Dedifferentiated amniotic fluid mesenchymal stem cell (primary cell): Measurements from ENCODE around the gene COL24A1.
"Not testable (repeated sequence)": the region's sequence is repeated elsewhere in the genome, so short reads cannot be mapped to it uniquely, and the experiment has no call there.

Source experiments
- DNase-seq: peaks from one replicate; pipeline ENCODE4 v3.0.0-alpha.2; 2016; ENCODE audit errors: extremely low spot score

The COL24A1 gene

DNA sequence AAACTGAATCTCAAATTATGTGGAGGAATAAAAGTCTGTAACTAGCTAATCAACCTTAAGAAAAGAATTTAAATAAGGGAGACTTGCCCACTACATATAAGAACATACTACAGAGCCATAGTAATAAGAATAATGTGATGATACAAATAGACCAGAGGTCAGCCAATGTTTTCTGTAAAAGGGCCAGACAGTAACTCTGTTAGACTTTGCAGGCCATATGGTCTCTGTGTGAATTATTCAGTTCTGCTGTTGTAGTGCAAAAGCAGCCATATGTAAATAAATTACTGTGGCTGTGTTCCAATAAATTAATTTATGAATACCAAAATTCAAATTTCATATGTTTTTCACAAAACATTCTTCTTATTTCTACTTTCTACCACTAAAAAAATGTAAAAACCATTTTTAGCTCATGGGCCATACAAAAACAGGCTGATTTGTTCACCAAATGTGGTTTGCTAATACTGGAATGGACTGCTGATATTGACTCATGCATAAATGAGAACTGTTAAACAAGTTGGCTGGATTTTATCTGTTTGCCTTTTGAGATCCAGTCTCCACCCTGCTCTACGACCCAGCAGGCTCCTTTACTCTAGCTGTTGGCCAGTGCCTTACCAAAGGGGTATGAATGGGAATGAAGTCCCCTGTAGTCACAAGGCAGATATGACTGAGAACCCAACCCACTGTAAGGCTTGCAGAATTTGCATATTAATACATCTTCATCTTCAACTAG is 350.2 kb downstream of the COL24A1 start:
- no peak for DNase-seq

- DNase-seq: no peak
Observed at GRCh38 chr1:85801520-85801919, 355.1 kb downstream of the COL24A1 start.

DNA sequence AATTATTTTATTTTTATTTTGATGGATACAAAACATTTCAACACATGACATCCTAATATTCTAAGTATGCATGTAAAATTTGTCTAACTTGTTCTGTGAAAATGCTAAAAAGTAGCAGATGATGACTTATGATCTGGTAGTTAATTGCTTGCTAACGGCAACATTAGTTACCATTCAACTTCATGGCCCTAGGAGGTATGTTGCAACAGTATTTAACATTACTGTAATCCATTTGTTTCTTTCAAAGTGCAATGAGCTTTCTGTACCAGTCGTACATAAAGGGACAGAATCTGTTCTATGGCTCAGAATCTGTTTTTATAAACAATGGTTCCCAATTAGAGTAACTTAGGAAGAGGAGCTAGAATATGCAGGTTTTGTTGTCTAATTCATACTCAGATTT is 356.8 kb downstream of the COL24A1 start:
- no peak for DNase-seq

DNA sequence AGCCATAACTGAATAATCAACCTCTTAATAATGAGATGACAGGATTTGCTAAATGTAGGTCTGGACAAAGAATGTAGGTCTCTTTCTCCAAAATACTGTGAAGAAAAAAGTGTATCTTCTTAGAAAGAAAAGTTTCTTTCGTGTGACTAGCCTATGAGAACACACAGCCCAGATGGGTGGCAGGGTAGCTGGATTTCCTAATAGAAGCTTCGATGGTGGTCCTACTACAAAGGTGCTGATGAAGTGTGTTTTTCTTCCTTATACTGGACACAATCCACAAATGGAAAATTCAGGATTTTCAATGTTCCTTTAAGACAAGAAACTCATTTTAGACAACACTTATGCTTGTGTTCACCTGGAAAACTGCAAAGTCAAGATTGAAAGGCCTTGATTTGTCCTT is 358.2 kb downstream of the COL24A1 start:
- no peak for DNase-seq

GRCh38 chr1:85777021-85777420 is 379.6 kb downstream of the COL24A1 start:
- DNase-seq: not testable (repeated sequence)

DNA sequence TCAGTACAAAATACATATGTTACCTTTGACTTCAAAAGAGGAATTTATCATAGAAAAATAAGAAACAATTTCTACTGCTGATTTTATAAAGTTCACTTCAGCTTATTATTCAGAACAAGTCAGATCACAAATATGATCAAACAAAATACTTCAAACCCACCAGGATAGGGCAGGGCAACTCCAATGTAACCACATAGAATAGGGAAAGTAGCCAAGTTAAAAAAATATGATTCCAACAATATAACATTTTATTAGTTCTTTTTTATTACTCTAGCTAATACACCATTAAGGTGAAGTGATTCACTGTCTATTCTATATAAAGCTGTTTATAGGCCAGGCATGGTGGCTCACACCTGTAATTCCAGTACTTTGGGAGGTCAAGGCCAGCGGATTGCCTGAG is 393.8 kb downstream of the COL24A1 start:
- DNase-seq: no peak

DNA sequence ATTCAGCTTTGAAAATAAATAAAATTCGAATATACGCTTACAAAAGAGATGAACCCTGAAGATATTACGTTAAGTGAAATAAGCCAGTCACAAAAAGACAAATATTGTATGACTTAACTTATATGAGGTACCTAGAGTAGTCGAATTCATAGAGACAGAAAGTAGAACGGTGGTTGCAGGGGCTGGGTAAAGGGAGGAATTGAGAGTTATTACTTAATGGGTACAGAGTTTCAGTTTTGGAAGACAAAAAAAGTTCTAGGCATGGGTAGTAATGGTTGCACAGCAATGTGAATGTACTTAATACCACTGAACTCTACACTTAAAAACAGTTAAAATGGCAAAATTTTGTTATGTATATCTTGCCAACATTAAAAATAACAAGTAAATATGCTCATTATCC is 399.7 kb downstream of the COL24A1 start:
- DNase-seq: no peak

DNA sequence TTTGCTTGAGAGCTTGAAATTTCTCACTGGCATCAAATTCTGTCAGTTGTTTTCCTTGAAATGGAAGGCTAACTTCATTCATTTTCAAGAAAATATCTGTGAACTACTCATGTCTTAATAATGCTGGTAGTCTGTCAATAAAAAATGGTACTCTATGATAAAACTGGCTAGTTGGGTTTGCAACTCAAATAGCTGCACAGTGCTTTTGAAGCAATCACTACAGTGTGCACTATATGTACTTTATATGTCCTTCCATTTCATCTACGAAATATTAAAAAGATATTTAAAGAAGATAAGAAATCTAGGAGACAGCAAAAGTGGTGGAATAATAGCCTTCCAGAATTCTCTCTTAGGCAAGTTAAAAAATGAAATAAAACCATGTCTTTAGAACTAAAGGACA is 408.5 kb downstream of the COL24A1 start:
- DNase-seq: no peak

DNA sequence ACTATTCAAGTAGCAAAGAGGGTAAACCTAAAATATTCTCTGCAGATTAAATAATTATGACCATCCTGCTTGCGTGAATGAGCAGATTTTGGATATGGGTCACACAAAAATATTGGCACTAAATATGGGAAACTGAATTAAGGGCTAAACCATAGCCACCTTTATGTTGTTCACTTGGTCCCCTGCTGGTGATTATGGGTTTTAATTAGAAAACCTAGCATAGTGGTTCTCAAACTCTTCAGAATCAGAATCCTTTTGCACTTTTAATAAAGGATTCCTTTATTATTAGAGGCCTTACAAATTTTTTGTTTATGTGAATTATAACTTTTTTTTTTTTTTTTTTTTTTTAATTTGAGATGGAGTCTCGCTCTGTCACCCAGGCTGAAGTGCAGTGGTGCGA is 409.8 kb downstream of the COL24A1 start:
- no peak for DNase-seq

DNA sequence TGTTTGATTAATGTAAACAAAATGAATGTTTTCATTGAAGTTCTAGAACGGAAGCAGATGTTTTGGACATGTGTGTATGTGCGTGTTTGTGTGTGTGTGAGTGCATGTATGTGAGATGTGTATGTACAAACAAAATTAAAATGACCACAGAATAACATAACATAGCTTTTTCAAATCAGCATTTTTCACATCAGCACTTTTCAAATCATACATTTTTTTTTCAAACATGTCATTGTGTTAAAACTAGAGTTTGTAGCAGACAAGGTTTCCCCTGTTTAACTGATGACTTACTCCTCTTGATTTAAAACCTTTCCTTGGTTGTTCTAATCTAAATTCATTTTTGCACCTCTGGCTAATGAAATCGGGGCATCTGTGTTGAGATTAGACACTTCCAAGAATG is 412.8 kb downstream of the COL24A1 start:
- no peak for DNase-seq

- no peak for DNase-seq
Observed at GRCh38 chr1:85734931-85735330, 421.6 kb downstream of the COL24A1 start.

DNA sequence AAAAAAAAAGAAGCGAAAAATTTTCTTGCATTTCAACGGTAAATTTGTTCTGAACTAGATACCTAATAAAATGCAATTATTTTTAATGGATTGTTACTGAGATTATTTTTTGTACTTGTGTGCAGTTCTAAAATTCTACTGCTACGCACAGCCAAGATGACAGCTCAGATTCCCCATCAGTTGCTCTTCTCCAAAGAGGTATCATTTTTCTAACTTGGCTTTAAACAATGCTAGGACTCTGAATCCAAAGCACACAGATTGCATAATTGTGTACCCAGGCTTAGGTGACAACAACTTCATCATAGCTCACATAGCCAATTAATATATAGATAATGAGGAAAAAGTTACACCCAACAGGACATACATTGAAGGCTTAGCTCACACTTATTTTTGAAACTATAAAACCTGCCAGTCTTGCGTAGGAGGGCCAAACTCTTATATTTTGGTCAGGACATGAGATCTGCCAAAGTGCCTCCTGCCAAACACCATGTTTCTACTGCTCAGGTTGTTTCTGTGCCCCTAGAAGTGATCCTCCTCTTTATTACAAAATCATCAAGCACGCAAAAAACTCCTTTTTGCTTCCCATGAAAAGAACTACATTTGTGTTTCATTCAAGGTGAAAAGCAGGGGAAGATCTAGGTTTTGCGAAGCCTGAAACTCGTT is 437.8 kb downstream of the COL24A1 start:
- DNase-seq: no peak

GRCh38 chr1:85714418-85715114 is 442.0 kb downstream of the COL24A1 start:
- DNase-seq: not testable (repeated sequence)

DNA sequence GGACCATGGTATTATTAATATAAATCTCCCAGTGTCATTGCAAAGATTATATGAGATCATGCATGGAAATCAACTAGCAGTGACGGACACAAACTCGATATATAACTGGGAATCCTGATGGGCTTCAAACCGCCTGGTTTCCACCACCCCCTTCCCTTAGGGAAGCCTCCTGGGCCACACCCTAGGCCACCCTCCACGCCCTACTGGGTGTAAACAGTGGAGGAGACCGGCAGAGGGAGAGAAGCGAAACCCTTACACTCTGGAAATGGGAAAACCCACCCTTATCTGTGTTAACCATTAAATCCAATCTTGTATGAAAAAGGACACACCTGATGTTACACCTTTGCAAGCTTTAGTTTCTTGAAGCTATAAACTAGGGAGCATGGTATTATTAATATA is 447.7 kb downstream of the COL24A1 start:
- DNase-seq: no peak

DNA sequence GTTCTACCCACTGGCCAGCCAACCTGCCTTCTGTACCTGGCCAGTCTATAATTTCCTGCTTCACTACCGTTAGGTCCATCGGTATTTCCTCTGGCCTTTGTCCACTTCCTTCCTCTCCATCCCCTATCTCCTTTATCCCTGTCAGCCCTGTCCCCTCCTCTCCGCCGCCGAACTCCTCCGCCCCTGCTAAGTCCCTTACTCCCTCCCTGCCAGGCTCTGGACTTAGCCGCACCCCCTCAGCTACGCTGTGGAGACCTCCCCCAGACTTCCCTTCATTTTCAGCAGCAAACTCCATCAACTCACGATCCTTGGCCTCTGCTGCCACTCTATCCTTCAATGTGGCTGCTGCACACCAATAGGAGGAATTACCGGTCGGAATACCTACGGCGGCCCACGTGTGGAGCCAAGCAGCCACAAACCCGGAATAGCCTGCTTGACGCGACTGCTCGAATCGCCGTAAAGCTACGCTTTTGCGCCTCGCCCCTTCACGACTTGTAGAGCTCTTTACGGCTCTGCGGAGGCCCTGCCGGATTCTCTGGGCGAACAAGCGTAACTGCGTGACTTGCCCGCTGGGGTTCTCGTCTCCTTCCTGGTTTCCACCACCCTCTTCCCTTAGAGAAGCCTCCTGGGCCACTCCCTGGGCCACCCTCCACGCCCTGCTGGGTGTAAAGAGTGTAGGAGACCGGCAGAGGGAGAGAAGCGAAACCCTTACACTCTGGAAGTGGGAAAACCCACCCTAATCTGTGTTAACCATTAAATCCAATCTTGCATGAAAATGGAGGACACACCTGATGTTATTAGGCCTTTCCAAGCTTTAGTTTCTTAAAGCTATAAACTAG is 448.4 kb downstream of the COL24A1 start, which contains the start of gene ZNHIT6:
TSS of gene ZNHIT6 (minus strand) at position 444 of the 839 bp plus-strand sequence. CDS start at position 295, 149 bp downstream.
- peak; percentile 96 for DNase-seq

- no peak for DNase-seq
Observed at GRCh38 chr1:85707267-85707989, 449.1 kb downstream of the COL24A1 start.

DNA sequence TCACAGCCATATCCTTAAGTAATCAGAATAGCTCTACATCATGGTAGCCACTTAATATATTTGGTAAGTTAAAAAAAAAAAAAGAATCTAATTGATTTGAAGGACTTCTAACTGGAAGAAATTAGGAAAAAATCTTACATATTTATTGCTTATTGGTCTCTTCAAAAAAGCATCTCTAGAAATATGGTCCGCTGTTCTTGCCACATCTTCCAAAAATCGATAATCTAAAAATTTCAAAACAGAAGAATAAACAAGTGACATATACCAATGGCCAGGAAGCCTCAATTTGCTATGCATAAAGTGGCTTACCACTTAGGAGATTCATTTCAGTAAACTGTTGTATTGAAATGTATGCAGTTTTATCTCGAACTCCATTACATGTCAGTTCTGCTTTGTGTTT is 450.6 kb downstream of the COL24A1 start:
- no peak for DNase-seq

- DNase-seq: no peak
Observed at GRCh38 chr1:85700422-85700821, 456.1 kb downstream of the COL24A1 start.

DNA sequence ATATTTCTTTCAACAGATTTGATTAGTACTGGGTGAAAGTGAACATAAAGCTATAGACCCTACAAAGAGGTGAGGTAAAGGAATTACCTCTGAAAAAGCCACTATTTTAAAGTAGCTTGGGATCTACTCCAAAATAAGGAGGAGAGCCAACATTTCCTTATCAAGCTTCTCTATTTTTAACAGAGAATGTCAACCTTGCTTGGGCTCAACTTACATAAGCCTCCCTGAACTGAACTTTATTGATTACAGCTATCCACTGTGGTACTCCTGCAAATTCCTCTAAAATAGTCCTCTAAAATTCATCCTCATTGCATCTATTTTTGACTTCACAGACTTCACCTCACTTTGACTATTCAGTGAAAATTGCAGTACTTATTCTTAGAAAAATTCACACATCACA is 458.7 kb downstream of the COL24A1 start:
- DNase-seq: no peak

DNA sequence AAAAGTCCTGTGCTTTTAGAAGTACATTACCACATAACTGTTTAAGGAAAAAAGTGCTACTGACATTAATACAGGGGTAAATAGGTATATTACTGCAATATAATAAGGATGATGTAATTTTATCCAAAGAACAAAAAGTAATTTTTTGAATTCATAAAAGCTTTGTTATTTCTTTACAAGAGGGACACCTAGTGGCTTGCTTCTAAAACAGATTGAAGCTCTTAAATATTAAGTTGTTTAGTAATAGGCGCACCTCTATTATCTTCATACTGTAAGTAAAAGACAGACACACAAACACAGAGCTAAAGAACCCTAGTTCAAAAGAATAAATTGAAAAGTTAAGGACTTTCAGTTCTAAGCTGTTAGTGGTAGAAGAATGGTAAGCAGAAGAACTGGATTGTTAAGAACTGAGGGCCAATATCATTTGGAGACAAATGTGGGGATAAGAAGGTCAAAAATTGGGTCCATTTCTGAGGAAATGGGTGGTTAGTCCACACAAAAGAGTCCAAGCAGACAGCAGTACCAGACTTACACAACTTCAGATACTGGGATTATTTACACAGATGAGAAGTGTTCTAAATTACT is 463.8 kb downstream of the COL24A1 start:
- DNase-seq: peak; percentile 75
